IPS-15b (cell line): ENCODE data around the gene CDKAL1.

ENCODE experiments used
- H3K27me3 ChIP-seq: one replicate; pipeline ENCODE4 v1.6.1; 2013; ENCODE audit warnings: low read length; ENCODE audit not compliant: control insufficient read depth, insufficient read depth
- H3K36me3 ChIP-seq: one replicate; pipeline ENCODE4 v1.6.1; 2013; ENCODE audit warnings: low read length; ENCODE audit not compliant: control insufficient read depth, insufficient read depth
- H3K4me1 ChIP-seq: one replicate; pipeline ENCODE4 v1.6.1; 2013; ENCODE audit warnings: mild to moderate bottlenecking, low read length; ENCODE audit not compliant: control insufficient read depth, insufficient read depth
- H3K4me3 ChIP-seq: one replicate; pipeline ENCODE4 v1.5.1; 2013; ENCODE audit warnings: low read depth, low read length
- H3K9ac ChIP-seq: one replicate; pipeline ENCODE4 v1.6.1; 2013; ENCODE audit warnings: low read depth, mild to moderate bottlenecking, low read length
- H3K9me3 ChIP-seq: one replicate; pipeline ENCODE4 v1.6.1; 2013; ENCODE audit warnings: mild to moderate bottlenecking, low read length; ENCODE audit not compliant: control insufficient read depth, insufficient read depth

Gene CDKAL1

GRCh38 chr6:20669571-20670314 is 135.5 kb downstream of the CDKAL1 start:
- H3K9me3 ChIP-seq, result no peaks in the 10 kb centered on the region
- H3K36me3 ChIP-seq, result no peaks in the 10 kb centered on the region
- H3K27me3 ChIP-seq, result no peaks in the 10 kb centered on the region
- peaks cover 2% of the 10 kb centered on the region for H3K4me1 ChIP-seq
- H3K4me3 ChIP-seq, result no peak overlapping the region
- H3K9ac ChIP-seq, result no peak overlapping the region

GRCh38 chr6:20670750-20671149 is 136.5 kb downstream of the CDKAL1 start:
- Histone ChIP-seq H3K9ac (no peak overlapping the region), H3K27me3 (no peaks in the 10 kb centered on the region), H3K36me3 (no peaks in the 10 kb centered on the region), H3K4me3 (no peak overlapping the region), H3K4me1 (peaks cover 2% of the 10 kb centered on the region), H3K9me3 (no peaks in the 10 kb centered on the region)

- Histone ChIP-seq H3K9ac (no peak overlapping the region), H3K36me3 (no peaks in the 10 kb centered on the region), H3K4me1 (peaks cover 2% of the 10 kb centered on the region), H3K4me3 (no peak overlapping the region), H3K27me3 (no peaks in the 10 kb centered on the region), H3K9me3 (no peaks in the 10 kb centered on the region)
These were observed 137.8 kb downstream of the CDKAL1 start for GRCh38 chr6:20672038-20672437.

GRCh38 chr6:20673458-20673857 is 139.2 kb downstream of the CDKAL1 start:
- Histone ChIP-seq H3K27me3 (no peaks in the 10 kb centered on the region), H3K9ac (no peak overlapping the region), H3K4me1 (peaks cover 1% of the 10 kb centered on the region), H3K9me3 (no peaks in the 10 kb centered on the region), H3K36me3 (no peaks in the 10 kb centered on the region), H3K4me3 (no peak overlapping the region)

- H3K27me3 ChIP-seq, result no peaks in the 10 kb centered on the region
- no peaks in the 10 kb centered on the region for H3K36me3 ChIP-seq
- no peak overlapping the region for H3K4me3 ChIP-seq
- no peaks in the 10 kb centered on the region for H3K4me1 ChIP-seq
- H3K9ac ChIP-seq, result no peak overlapping the region
- H3K9me3 ChIP-seq, result no peaks in the 10 kb centered on the region
These were observed 140.4 kb downstream of the CDKAL1 start for GRCh38 chr6:20674664-20675063.

- Histone ChIP-seq H3K4me1 (no peaks in the 10 kb centered on the region), H3K9ac (no peak overlapping the region), H3K36me3 (no peaks in the 10 kb centered on the region), H3K4me3 (no peak overlapping the region), H3K9me3 (no peaks in the 10 kb centered on the region), H3K27me3 (no peaks in the 10 kb centered on the region)
These were observed 144.6 kb downstream of the CDKAL1 start for GRCh38 chr6:20678831-20679352.

- H3K9me3 ChIP-seq, result no peaks in the 10 kb centered on the region
- no peak overlapping the region for H3K4me3 ChIP-seq
- H3K4me1 ChIP-seq, result no peaks in the 10 kb centered on the region
- H3K36me3 ChIP-seq, result no peaks in the 10 kb centered on the region
- H3K9ac ChIP-seq, result no peak overlapping the region
- H3K27me3 ChIP-seq, result no peaks in the 10 kb centered on the region
These were observed 146.5 kb downstream of the CDKAL1 start for GRCh38 chr6:20680697-20681165.

GRCh38 chr6:20681243-20681684 is 147.0 kb downstream of the CDKAL1 start:
- H3K27me3 ChIP-seq, result no peaks in the 10 kb centered on the region
- no peak overlapping the region for H3K9ac ChIP-seq
- no peak overlapping the region for H3K4me3 ChIP-seq

GRCh38 chr6:20684474-20684873 is 150.2 kb downstream of the CDKAL1 start:
- H3K4me1 ChIP-seq, result peaks cover 9% of the 10 kb centered on the region
- H3K9ac ChIP-seq, result no peak overlapping the region
- H3K9me3 ChIP-seq, result no peaks in the 10 kb centered on the region
- H3K27me3 ChIP-seq, result no peaks in the 10 kb centered on the region
- no peak overlapping the region for H3K4me3 ChIP-seq
- no peaks in the 10 kb centered on the region for H3K36me3 ChIP-seq

More at GRCh38 chr6:20681243-20681684, 147.0 kb downstream of the CDKAL1 start:
- Histone ChIP-seq H3K9me3 (no peaks in the 10 kb centered on the region), H3K4me1 (no peaks in the 10 kb centered on the region), H3K36me3 (no peaks in the 10 kb centered on the region)

GRCh38 chr6:20686142-20686541 is 151.9 kb downstream of the CDKAL1 start:
- Histone ChIP-seq H3K4me3 (no peak overlapping the region), H3K27me3 (no peaks in the 10 kb centered on the region), H3K36me3 (no peaks in the 10 kb centered on the region), H3K9ac (no peak overlapping the region), H3K9me3 (no peaks in the 10 kb centered on the region), H3K4me1 (peaks cover 9% of the 10 kb centered on the region)

- Histone ChIP-seq H3K36me3 (no peaks in the 10 kb centered on the region), H3K27me3 (no peaks in the 10 kb centered on the region), H3K4me1 (peaks cover 9% of the 10 kb centered on the region), H3K9me3 (no peaks in the 10 kb centered on the region), H3K9ac (no peak overlapping the region), H3K4me3 (no peak overlapping the region)
These were observed 153.2 kb downstream of the CDKAL1 start for GRCh38 chr6:20687494-20687893.
